Tibial nerve (tissue), 4 donors: ENCODE results near the gene PLGRKT.

Experiments
- CTCF ChIP-seq, 5 experiments: fragments of 200-600 bp in 3 of 5; fragments of 450-650 bp in 2 of 5; sonication (generic) in 3 of 5; IDR thresholded peaks; one replicate each; pipeline ENCODE4 v1.5.1; 2016 to 2019; ENCODE audit warnings: antibody characterized with exemption in 5 of 5, mild to moderate bottlenecking in 3 of 5, moderate library complexity in 2 of 5
- EP300 ChIP-seq, 2 donors: sonication (generic); formaldehyde crosslinking; IDR thresholded peaks; one replicate each; pipeline ENCODE4 v1.6.1; 2017; ENCODE audit warnings: antibody characterized with exemption in 2 of 2, mild to moderate bottlenecking in 1 of 2
- POLR2A ChIP-seq, 2 donors: fragments of 450-650 bp; IDR thresholded peaks; one replicate each; pipeline ENCODE4 v1.6.1; 2017; ENCODE audit warnings: antibody characterized with exemption in 2 of 2, mild to moderate bottlenecking in 2 of 2, moderate library complexity in 2 of 2

GRCh38 chr9:5480919-5481318 lies 43.2 kb upstream of the PLGRKT start:
- no peak for TF ChIP-seq CTCF (IDR thresholded peaks at IDR 0.05)
- TF ChIP-seq EP300 (IDR thresholded peaks at IDR 0.05): no peak
- no peak for TF ChIP-seq POLR2A (IDR thresholded peaks at IDR 0.05)
